ENCODE data around the gene SCN9A.
"Not testable (repeated sequence)": the region's sequence is repeated elsewhere in the genome, so short reads cannot be mapped to it uniquely, and the experiment has no call there.

Gene SCN9A

GRCh38 chr2:166375736-166376487 lies at the start of gene SCN9A:
TSS of gene SCN9A (minus strand) at chr2:166375944. CDS start at chr2:166311756, 64,188 bp downstream.
- peak; percentile 59 for DNase-seq

- no peak for DNase-seq
Measured at GRCh38 chr2:166424841-166425240, 49.1 kb upstream of the SCN9A start.

GRCh38 chr2:166419616-166419934 lies 43.8 kb upstream of the SCN9A start:
- DNase-seq, result peak; percentile 50

DNA sequence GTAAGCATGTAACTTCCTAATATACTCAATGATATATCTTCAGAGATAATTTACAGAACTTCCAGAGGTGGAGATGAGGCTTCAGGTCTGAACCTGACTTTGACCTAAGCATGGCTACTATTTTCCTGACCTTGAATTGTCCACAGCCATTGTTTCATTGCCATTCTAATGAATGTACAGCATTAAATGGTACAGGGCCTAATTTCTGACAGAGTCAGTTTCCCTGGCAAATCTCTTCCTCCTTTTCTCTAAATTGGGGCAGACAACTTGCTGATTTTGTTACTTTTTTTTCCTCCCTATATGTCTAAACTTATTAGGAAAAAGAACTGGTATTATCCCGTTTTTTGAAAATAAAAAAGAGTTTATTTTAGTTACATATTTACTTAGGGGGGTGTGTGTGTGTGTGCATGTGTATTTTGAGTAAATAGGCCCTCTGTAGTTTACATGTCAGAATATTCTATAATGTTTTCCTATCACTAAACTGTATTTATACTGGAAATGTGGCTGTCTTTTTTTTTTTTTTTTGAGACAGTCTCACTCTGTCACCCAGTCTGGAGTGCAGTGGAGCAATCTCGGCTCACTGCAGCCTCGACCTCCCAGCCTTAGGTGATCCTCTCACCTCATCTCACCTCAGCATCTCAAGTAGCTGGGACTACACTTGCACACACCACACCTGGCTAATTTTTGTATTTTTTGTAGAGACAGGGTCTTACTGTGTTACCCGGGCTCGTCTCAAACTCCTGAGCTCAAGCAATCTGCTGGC lies 43.3 kb upstream of the SCN9A start:
- no peak for DNase-seq

DNA sequence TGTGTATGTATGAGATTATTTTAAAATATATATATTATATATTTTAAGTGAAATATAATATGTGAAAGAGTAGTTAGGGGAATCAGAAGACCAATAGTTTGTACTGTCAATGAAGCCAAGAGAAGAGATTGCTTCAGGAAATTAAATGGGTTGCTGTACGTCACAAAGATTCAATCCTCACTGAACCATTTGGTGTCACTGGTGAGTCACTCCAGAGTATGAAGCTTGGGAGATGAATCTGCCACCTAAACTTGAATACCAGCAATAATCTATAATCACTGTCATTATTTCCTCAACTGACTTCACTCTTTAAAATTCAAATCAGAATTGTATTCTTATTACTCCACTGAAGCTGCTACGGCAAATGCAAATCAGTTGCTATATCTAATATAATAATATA lies 41.9 kb upstream of the SCN9A start:
- peak; percentile 61 for DNase-seq

GRCh38 chr2:166413255-166413654 lies 37.5 kb upstream of the SCN9A start:
- DNase-seq, result peak; percentile 16

GRCh38 chr2:166411473-166412230 lies 35.9 kb upstream of the SCN9A start:
- peak; percentile 80 for DNase-seq

GRCh38 chr2:166410828-166411472 lies 35.2 kb upstream of the SCN9A start:
- peak; percentile 93 for DNase-seq

GRCh38 chr2:166407746-166408145 lies 32.0 kb upstream of the SCN9A start:
- not testable (repeated sequence) for DNase-seq

DNA sequence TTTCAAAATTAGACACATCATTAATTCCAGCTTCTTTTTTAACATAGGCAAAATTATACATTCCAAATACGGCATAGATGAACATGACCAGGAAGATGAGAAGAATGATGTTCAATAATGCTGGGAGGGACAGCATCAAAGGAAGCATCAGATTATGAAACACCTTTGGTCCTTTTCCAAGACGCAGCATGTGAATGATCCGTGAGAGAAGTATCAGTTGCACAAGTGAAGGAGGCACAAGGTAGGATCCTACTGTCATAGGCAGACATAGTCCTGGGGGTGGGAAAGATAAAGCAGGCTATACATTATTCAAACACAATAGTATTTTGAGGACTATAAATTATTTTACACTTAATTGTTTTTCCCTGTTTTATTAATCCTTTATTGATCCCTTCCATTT lies 30.6 kb upstream of the SCN9A start:
- DNase-seq, result no peak

- DNase-seq, result no peak
Measured at GRCh38 chr2:166405569-166405926, 29.8 kb upstream of the SCN9A start.

- DNase-seq, result no peak
Measured at GRCh38 chr2:166404831-166405568, 29.3 kb upstream of the SCN9A start.

- no peak for DNase-seq
Measured at GRCh38 chr2:166394245-166394644, 18.5 kb upstream of the SCN9A start.

DNA sequence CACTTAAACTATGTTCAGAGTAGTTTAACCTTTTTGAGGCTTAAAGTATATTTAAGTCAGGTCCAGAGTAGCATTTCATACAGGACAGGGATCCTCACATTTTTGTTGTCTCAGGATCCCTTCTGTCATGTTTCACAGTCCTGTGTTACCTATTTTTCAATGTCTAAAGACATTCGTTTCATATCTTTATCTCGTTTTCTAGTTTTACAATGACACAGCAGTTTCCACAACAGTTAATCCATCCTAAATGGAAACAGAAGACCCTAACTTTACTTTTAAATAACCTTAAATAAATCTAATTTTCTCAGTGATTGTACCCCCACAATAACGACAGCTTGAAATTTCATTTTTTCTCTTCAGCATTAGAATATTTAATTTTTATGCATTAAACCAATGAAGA lies 17.3 kb upstream of the SCN9A start:
- DNase-seq, result no peak

DNA sequence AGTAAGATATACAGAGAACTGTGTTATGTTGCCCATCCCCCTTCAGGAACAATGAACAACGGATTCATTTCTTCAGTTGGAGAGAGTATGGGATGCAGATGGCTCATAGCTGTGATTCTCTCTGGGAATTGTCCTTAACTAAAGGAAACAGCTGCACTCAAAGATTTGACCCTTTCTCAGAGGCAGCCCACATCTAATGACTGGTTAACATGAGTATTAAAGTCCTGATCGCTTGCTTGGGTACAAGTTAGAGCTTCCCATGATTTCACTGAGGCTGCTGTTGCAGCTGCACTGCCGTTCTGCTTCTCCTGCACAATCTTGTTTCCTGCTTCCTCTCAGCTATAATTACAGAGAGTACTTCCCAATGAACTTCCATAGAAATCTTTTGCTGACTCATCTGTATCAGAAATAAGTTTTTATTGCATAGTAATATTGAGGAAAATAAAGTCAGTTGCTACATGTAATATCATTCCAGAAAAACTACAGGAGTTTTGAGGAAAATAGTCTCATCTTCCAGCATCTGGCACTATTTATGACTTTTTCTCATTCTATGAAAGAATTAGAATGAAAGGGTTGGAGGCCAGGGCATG lies 12.8 kb upstream of the SCN9A start:
- DNase-seq, result no peak

DNA sequence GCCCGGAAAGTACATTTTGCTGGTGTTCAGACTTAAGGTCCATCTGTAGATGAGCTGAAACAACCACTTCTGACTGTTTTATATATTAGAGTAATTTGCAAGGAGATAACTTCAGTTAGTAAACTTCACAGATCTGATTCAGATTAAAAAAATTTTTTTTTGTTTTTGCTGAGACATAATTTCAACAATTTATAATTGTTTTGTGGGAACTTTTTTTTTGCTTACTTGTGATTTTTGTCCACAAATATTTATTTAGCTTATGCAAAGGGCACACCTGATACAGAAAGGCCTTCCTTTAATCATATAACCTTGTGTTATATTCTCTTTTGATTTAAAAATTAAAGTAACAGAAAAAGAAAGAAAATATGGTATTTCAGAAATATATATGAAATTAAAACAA lies 9.6 kb upstream of the SCN9A start:
- DNase-seq, result no peak

- peak; percentile 41 for DNase-seq
Measured at GRCh38 chr2:166384774-166385173, 9.0 kb upstream of the SCN9A start.

DNA sequence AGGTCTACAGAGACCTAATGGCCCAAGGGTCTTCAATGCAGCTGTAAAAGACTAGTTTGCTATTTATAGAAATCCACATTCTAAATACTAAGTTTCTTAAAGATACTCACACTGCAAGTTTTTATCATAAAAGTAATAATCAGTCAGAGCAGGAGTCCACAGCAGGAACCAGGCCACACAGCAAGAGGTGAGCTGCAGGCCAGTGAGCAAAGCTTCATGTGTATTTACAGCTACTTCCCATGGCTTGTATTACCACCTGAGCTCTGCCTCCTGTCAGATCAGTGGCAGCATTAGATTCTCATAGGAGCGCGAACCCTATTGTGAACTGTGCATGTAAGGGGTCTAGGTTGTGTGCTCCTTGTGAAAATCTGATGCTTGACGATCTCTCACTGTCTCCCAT lies 6.7 kb upstream of the SCN9A start:
- no peak for DNase-seq

DNA sequence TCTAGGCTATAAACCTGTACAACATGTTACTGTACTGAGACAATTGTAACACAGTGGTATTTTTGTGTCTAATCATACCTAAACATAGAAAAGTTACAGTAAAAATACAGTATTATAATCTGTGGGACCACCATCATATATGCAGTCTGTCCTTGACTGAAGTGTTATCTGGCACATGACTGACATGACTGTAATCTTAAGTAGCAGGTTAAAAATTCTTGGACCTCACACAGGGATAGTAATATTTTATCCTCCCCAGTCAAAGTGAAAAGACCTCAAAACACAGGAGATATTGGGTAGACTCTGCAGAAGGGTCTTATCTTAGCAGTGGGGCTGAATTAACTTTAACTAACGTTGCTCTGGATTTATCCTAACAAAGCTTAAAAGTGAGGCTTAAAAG lies 4.9 kb upstream of the SCN9A start:
- DNase-seq, result no peak

DNA sequence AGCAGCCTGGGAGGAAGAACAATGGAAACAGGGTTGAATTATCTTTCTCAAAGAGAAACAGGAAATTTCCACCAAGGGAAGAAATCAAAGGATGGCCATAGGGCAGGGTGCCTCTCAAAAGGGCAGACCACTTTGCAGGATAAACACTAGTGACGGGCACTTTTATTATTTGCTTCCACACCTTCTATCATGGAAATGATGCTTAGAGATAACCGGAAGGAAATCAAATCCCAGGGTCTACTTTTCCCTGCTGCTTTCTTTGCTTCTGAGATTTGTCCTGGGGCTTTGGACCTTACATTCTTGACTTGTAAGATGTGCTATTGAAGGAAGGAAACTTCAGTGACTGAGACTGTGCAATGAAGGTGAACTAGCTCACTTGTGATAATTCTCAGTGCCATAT lies 1.1 kb upstream of the SCN9A start:
- DNase-seq, result no peak

DNA sequence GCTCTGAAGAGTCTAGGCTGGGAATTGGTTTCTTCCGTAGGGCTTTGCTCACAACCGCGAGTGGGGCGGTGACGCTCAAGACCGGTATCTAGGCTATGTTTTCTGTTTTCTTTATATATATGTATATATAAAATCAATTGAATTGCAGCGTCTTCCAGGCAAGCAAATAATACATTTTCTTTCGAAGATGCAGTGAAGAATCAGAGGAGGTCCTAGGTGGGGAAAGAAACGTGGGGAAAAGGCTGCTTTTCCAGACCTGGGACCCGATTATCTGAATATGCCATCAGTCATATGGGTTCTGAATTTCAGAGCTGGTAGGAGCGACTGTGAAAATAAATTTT lies 714 bp upstream of the SCN9A start:
- DNase-seq, result no peak

- DNase-seq, result no peak
Measured at GRCh38 chr2:166375195-166375735, 479 bp downstream of the SCN9A start.
